ENCODE data around the gene ZNRF1. TPM values are rescaled to one million over a fixed set of nuclear protein-coding genes. Genes with fewer than 3 reads are reported as not detected.

The ZNRF1 gene
- total and polyA plus RNA-seq, 2 of the 4 experiments (the other 2 are of a cell fraction), result 8.2 to 20.7 TPM

DNA sequence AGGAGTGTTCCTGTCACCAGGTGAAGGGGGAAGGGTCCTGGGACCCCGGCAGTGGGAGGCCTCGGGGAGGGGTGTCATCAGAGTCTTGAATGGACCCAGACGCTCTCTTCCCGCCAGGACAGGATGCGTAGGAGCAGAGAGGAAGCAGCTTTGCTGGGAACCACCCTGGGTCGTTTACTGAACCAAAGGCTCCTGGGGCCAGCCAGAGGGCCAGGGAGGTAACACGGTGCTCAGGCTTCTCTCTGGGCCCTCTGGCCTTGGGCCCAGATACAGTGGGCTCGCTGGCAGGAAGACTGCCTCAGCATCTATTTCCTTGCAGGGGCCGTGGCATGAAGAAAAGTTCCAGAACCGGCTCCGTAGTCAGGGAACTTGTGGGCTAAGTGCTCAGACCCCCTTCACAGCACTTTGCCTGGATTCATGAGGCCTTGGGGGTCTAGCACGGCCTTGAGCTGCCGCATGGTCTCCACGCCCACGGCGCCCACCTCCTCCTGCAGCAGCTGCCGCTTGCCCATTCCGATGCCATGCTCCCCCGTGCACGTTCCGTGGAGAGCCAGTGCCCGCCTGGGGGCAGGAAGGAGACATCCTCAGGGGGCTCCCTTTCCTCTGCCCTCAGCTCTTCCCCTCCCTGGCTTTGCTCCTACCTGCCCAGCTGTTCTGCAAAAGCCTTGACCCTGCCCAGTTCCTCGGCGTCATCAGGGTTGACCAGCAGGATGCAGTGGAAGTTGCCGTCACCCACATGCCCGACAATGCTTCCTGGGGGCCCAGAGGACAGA lies 113.3 kb downstream of the ZNRF1 start:
- H2AFZ ChIP-seq (replicated peaks; ENCODE audit: low read length, poor library complexity), result no peak overlapping the region
- no peak overlapping the region for H3K4me2 ChIP-seq (ENCODE audit: low read depth, low read length)
- no peak overlapping the region for H3K14ac ChIP-seq (replicated peaks; ENCODE audit: low read depth, low read length)
- H3K27me3 ChIP-seq (ENCODE audit: control insufficient read depth, insufficient read depth, low read length), result no peaks in the 10 kb centered on the region
- peaks cover 15% of the 10 kb centered on the region for H3K9me1 ChIP-seq (ENCODE audit: insufficient read depth, low read length)
- intact Hi-C loops (cut with micrococcal nuclease), result loop anchor here (1.0 to 5.0 kb wide), 5 partner anchors 114 to 403 kb away; no protein-coding TSS in a partner anchor
- no peaks in the 10 kb centered on the region for H3K9me3 ChIP-seq (ENCODE audit: control insufficient read depth, insufficient read depth, low read length)
- H3K79me1 ChIP-seq (ENCODE audit: low read depth in 1 of 2, low read length in 2 of 2), result peaks cover 4 to 30% of the 10 kb centered on the region in 2 experiments; a peak in 3 of 4 replicates
- ChIA-PET POLR2A (ENCODE audit: unreplicated experiment) (no interaction called here), CTCF (interaction anchor here (0.6 to 1.9 kb wide), 15 partner anchors 10 to 249 kb away, joined by 3 to 15 read pairs (median 5); partner anchors contain the start of gene ZNRF1)
- no peak overlapping the region for H2BK20ac ChIP-seq (ENCODE audit: low read depth, low read length)
- in situ Hi-C loops (cut with MboI; ENCODE audit: low sequenced_read_pairs), result no loop called here
- no peak overlapping the region for H4K8ac ChIP-seq (ENCODE audit: low read depth in 2 of 2, low read length in 2 of 2)
- no peak overlapping the region for H3K27ac ChIP-seq (ENCODE audit: insufficient read depth, low read length)
- H3K9ac ChIP-seq (ENCODE audit: low read depth, low read length), result no peak overlapping the region
- no peak overlapping the region for H2BK15ac ChIP-seq (ENCODE audit: low read depth, low read length)
- DNase-seq, result no peak
- H2AK5ac ChIP-seq (ENCODE audit: low read depth, low read length), result no peak overlapping the region
- H3K18ac ChIP-seq (ENCODE audit: low read depth, low read length), result no peak overlapping the region
- no peak for ATAC-seq (ENCODE audit: low read depth)
- peaks cover 30% of the 10 kb centered on the region for H3K4me1 ChIP-seq (ENCODE audit: control insufficient read depth, insufficient read depth, low read length)
- H3K4me3 ChIP-seq (ENCODE audit: insufficient read depth, low read depth, low read length), result no peak overlapping the region
- H4K91ac ChIP-seq (ENCODE audit: insufficient read depth, low read depth, low read length), result no peak overlapping the region
- H3K4ac ChIP-seq (ENCODE audit: low read depth, low read length), result no peak overlapping the region
- no peak overlapping the region for H2AK9ac ChIP-seq (replicated peaks; ENCODE audit: low read depth, low read length, poor library complexity)
- no peaks in the 10 kb centered on the region; the same call in 1 of the 2 replicates for H3K36me3 ChIP-seq (ENCODE audit: control insufficient read depth, insufficient read depth, low read length)
- TF ChIP-seq MXI1 (IDR thresholded peaks at IDR 0.05; ENCODE audit: borderline replicate concordance, low read depth, low read length), result no peak
- H4K20me1 ChIP-seq (ENCODE audit: insufficient read depth, low read length), result peaks cover 10% of the 10 kb centered on the region
- BruUV-seq (replicated peaks), result no TSS peak
- 45% methylated on average over 6 of the region's 26 CpGs; no CpG with 5 or more reads in 1 of the 2 experiments for WGBS, 2 experiments (ENCODE audit: extremely low coverage in 2 of 2, insufficient read length in 1 of 2)
- no peak overlapping the region for H2BK120ac ChIP-seq (ENCODE audit: low read depth, low read length)
- no peak overlapping the region for H4K5ac ChIP-seq (ENCODE audit: low read depth, low read length)
- no peak overlapping the region for H2BK5ac ChIP-seq (ENCODE audit: low read depth, low read length, poor library complexity, severe bottlenecking)
- dilution Hi-C loops (cut with HindIII; ENCODE audit: low sequenced_read_pairs, unreplicated experiment), result no loop called here
- H3K56ac ChIP-seq (ENCODE audit: extremely low read depth, insufficient read depth, low read length), result no peak overlapping the region
- no peak overlapping the region for H3K23ac ChIP-seq (ENCODE audit: low read depth, low read length)
